ENCODE data around the gene BICD2.

The BICD2 gene

DNA sequence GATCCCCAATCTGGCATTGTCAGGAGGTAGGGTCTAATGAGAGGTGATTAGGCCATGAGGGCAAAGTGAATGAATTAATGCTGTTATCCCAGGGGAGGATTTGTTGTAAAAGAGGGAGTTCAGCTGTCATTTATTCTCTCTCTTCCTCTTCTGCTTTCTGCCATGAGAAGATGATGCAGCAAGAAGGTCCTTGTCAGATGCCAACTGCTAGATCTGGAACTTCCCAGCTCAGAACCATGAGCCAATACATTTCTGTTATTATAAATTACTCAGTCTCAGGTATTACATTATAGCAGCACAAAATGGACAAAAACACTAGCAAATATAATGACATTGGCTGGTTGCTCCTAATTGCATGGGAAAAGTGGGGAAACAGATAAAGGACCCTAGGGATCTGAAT is 15.6 kb upstream of the BICD2 start:
- H3K27ac ChIP-seq (ENCODE audit: poor library complexity, severe bottlenecking) = no peak overlapping the region
- DNase-seq (ENCODE audit: low spot score) (no peak), ATAC-seq (ENCODE audit: low read depth) (no peak)
- H3K4me1 ChIP-seq (ENCODE audit: insufficient read depth, poor library complexity, severe bottlenecking) = peaks cover 12% of the 10 kb centered on the region
- no peak overlapping the region for H3K4me3 ChIP-seq (ENCODE audit: severe bottlenecking)
- H3K36me3 ChIP-seq (ENCODE audit: low read depth) = no peaks in the 10 kb centered on the region
- H3K27me3 ChIP-seq (ENCODE audit: insufficient read depth, poor library complexity, severe bottlenecking) = no peaks in the 10 kb centered on the region
- TF ChIP-seq, protein P1, sequence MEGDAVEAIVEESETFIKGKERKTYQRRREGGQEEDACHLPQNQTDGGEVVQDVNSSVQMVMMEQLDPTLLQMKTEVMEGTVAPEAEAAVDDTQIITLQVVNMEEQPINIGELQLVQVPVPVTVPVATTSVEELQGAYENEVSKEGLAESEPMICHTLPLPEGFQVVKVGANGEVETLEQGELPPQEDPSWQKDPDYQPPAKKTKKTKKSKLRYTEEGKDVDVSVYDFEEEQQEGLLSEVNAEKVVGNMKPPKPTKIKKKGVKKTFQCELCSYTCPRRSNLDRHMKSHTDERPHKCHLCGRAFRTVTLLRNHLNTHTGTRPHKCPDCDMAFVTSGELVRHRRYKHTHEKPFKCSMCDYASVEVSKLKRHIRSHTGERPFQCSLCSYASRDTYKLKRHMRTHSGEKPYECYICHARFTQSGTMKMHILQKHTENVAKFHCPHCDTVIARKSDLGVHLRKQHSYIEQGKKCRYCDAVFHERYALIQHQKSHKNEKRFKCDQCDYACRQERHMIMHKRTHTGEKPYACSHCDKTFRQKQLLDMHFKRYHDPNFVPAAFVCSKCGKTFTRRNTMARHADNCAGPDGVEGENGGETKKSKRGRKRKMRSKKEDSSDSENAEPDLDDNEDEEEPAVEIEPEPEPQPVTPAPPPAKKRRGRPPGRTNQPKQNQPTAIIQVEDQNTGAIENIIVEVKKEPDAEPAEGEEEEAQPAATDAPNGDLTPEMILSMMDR (IDR thresholded peaks at IDR 0.05; ENCODE audit: poor library complexity, severe bottlenecking) = no peak
- no peaks in the 10 kb centered on the region for H3K9me3 ChIP-seq (ENCODE audit: severe bottlenecking)

GRCh38 chr9:92775466-92775865 is 10.8 kb upstream of the BICD2 start:
- ATAC-seq (ENCODE audit: low read depth) (no peak), DNase-seq (ENCODE audit: low spot score) (no peak)
- no peak overlapping the region for H3K4me3 ChIP-seq (ENCODE audit: severe bottlenecking)
- H3K27ac ChIP-seq (ENCODE audit: poor library complexity, severe bottlenecking) = no peak overlapping the region
- peaks cover 13% of the 10 kb centered on the region for H3K4me1 ChIP-seq (ENCODE audit: insufficient read depth, poor library complexity, severe bottlenecking)
- TF ChIP-seq, protein P1 (IDR thresholded peaks at IDR 0.05; ENCODE audit: poor library complexity, severe bottlenecking) = no peak
- H3K27me3 ChIP-seq (ENCODE audit: insufficient read depth, poor library complexity, severe bottlenecking) = no peaks in the 10 kb centered on the region
- no peaks in the 10 kb centered on the region for H3K36me3 ChIP-seq (ENCODE audit: low read depth)
- no peaks in the 10 kb centered on the region for H3K9me3 ChIP-seq (ENCODE audit: severe bottlenecking)

GRCh38 chr9:92774274-92774673 is 9.6 kb upstream of the BICD2 start:
- Histone ChIP-seq H3K4me1 (ENCODE audit: insufficient read depth, poor library complexity, severe bottlenecking) (peaks cover 17% of the 10 kb centered on the region), H3K36me3 (ENCODE audit: low read depth) (no peaks in the 10 kb centered on the region), H3K9me3 (ENCODE audit: severe bottlenecking) (no peaks in the 10 kb centered on the region), H3K27me3 (ENCODE audit: insufficient read depth, poor library complexity, severe bottlenecking) (no peaks in the 10 kb centered on the region), H3K27ac (ENCODE audit: poor library complexity, severe bottlenecking) (no peak overlapping the region), H3K4me3 (ENCODE audit: severe bottlenecking) (no peak overlapping the region)
- TF ChIP-seq, protein P1 (IDR thresholded peaks at IDR 0.05; ENCODE audit: poor library complexity, severe bottlenecking) = no peak
- ATAC-seq (ENCODE audit: low read depth) (peak; percentile 93), DNase-seq (ENCODE audit: low spot score) (no peak)

- ATAC-seq (ENCODE audit: low read depth) = no peak
- Histone ChIP-seq H3K4me3 (ENCODE audit: severe bottlenecking) (no peak overlapping the region), H3K27ac (ENCODE audit: poor library complexity, severe bottlenecking) (no peak overlapping the region), H3K4me1 (ENCODE audit: insufficient read depth, poor library complexity, severe bottlenecking) (peaks cover 17% of the 10 kb centered on the region), H3K36me3 (ENCODE audit: low read depth) (no peaks in the 10 kb centered on the region), H3K9me3 (ENCODE audit: severe bottlenecking) (no peaks in the 10 kb centered on the region), H3K27me3 (ENCODE audit: insufficient read depth, poor library complexity, severe bottlenecking) (no peaks in the 10 kb centered on the region)
- TF ChIP-seq, protein P1 (IDR thresholded peaks at IDR 0.05; ENCODE audit: poor library complexity, severe bottlenecking) = no peak
- DNase-seq (ENCODE audit: low spot score) = no peak
Measured at GRCh38 chr9:92773810-92774209, 9.2 kb upstream of the BICD2 start.

DNA sequence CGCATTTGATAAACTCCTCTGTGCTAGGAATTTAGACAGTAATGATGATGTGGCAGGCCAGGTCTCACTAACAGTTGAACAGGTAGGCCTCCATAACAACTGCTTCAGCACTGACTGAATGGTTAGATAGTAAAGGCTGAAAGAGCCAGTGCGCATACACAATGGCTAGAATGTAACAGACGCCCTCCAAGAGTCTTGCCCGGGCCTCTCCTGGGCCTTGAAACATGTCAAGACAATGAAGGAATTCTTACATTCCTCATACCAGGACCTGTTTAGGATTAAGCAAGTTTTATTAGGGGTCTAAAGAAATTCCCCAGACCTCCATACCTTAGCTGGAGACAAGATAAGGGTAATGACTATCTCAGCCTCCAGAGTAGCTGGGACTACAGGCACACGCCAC is 6.7 kb upstream of the BICD2 start:
- ATAC-seq (ENCODE audit: low read depth) = no peak
- H3K4me3 ChIP-seq (ENCODE audit: severe bottlenecking) = no peak overlapping the region
- no peaks in the 10 kb centered on the region for H3K27me3 ChIP-seq (ENCODE audit: insufficient read depth, poor library complexity, severe bottlenecking)
- H3K9me3 ChIP-seq (ENCODE audit: severe bottlenecking) = no peaks in the 10 kb centered on the region
- TF ChIP-seq, protein P1 (IDR thresholded peaks at IDR 0.05; ENCODE audit: poor library complexity, severe bottlenecking) = no peak
- H3K27ac ChIP-seq (ENCODE audit: poor library complexity, severe bottlenecking) = peak overlapping the region; percentile 36
- no peaks in the 10 kb centered on the region for H3K36me3 ChIP-seq (ENCODE audit: low read depth)
- no peak for DNase-seq (ENCODE audit: low spot score)
- H3K4me1 ChIP-seq (ENCODE audit: insufficient read depth, poor library complexity, severe bottlenecking) = peaks cover 17% of the 10 kb centered on the region

All from RWPE2 (cell line).